Activated effector memory CD4-positive, alpha-beta T cell treated with Interleukin-2 at 50 U/mL for 16 hours (primary cell): ENCODE measurements around the gene TTLL9.

Experiments used
- DNase-seq: peaks from one replicate; pipeline ENCODE4 v3.0.0-alpha.2; 2020

Gene TTLL9

GRCh38 chr20:31837896-31838397, 32.5 kb upstream of the TTLL9 start:
- no peak for DNase-seq

DNA sequence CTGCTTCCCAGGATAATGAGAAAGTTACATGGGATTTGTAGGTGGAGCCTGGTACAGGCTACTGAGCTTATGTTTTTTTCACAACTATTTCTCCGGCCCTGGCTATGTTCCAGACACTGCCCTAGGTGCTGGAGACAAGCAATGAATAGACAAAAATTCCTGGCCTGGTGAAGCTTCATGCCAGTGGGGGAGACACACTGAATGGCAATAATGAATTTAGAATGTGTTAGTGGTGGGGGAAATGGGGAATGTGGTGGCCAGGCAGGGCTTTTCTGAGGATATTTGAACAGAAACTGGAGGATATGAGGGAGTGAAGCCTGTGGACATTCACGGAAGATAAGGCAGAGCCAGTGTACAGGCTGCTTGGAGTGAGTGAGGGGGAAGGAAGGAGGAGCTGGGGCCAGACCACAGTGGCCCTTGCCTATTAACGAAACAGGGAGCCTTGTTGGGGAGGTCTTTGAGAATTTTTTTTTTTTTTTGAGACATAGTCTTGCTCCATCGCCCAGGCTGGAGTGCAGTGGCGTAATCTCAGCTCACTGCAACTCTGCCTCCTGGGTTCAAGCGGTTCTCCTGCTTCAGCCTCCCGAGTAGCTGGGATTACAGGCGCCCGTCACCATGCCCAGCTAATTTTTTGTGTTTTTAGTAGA, 31.7 kb upstream of the TTLL9 start:
- no peak for DNase-seq

DNA sequence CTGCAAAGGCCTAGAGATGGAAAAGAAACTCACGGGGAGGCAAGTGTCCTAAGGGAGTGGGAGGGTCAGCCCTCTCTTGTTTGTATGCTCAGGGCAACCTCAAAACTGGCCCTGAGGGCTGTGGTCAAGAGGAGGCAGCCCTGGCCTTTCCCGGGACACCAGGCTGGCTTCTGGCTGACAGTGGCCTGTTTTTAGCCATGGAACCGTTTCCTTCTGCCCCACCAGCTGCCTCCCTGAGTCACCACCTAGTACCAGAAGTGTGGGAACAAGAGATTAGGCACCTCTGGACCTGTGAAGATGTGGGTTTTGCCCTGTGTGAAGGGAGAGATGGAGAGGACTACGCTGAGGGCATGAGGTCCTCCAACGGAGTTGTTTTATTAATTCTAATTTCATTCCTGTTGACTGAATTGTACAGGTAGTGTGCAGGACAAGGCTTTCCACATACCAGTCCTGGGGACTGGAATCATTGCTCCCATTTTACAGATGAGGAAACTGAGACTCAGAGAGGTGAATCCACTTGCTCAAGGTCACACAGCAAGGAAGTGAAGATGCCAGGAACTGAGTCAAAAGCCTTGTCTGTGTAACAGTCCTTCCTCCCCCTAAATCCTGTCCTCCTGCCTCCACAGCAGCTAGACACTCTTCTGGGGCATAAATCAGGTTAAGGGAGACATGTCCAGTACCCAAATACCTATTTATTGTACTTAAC, 30.5 kb upstream of the TTLL9 start:
- no peak for DNase-seq

- no peak for DNase-seq
Measured at GRCh38 chr20:31840906-31841816, 29.3 kb upstream of the TTLL9 start.

DNA sequence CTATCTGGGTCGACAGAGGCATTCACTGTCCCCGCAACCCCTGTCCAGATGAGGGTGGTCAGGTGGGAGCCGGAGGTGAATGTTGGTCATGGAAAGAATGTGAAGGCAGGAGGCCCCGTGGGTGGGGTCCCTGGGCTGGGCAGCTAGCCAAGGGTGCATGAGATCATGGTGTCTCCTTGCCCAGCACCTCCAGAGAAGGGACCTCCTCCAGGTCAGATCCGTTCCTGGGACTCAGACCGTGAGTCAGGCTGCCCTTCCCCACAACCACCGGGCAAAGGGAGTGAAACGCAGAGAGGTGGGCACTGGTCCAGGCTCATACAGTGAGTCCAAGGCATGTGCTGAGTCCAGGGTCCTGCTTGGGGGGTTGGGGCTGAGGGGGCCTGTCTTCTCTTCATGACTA, 28.5 kb upstream of the TTLL9 start:
- no peak for DNase-seq

GRCh38 chr20:31842471-31843157, 27.8 kb upstream of the TTLL9 start:
- DNase-seq, result no peak

- no peak for DNase-seq
Measured at GRCh38 chr20:31843288-31843687, 27.1 kb upstream of the TTLL9 start.

GRCh38 chr20:31843881-31844280, 26.6 kb upstream of the TTLL9 start:
- DNase-seq, result no peak

DNA sequence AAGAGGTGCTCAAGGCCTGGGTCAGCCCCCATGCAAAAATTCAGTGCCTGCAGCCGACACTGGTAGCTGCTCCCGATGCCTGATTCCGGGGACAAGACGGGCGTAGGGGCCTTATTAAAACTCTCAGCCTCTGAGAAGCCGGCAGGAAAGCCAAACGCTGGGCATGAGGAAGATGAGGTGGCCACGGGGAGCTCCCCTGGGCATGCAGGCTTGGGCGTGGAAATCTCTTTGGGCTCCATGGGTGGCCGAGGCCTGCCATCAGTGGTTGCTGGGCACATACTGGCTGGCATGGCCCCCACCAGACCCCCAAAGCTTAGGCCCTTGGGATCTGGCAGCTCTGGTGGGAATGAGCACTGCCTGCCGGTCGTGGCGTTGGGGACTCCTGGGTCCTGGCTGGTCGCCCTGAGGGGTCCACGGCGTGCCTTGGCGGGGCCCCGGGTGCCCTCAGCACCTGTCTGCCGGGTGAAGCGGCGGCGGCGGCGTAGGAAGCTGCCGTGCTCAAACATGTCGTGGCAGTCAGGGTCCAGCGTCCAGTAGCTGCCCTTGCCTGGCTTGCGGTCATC, 25.6 kb upstream of the TTLL9 start:
- no peak for DNase-seq

GRCh38 chr20:31845300-31845863, 25.1 kb upstream of the TTLL9 start, which contains the start of gene FOXS1:
Gene FOXS1 (minus strand): TSS chr20:31845604. CDS start chr20:31845542, 62 bp downstream.
- no peak for DNase-seq

- no peak for DNase-seq
Measured at GRCh38 chr20:31846793-31847138, 23.7 kb upstream of the TTLL9 start.

- DNase-seq, result no peak
Measured at GRCh38 chr20:31848088-31848999, 22.1 kb upstream of the TTLL9 start.

GRCh38 chr20:31849306-31849930, 21.0 kb upstream of the TTLL9 start:
- no peak for DNase-seq

- DNase-seq, result no peak
Measured at GRCh38 chr20:31851240-31851955, 19.0 kb upstream of the TTLL9 start.

- no peak for DNase-seq
Measured at GRCh38 chr20:31853481-31853880, 17.0 kb upstream of the TTLL9 start.

- no peak for DNase-seq
Measured at GRCh38 chr20:31856516-31856915, 13.9 kb upstream of the TTLL9 start.

- no peak for DNase-seq
Measured at GRCh38 chr20:31857861-31858759, 12.3 kb upstream of the TTLL9 start.

GRCh38 chr20:31858760-31859083, 11.7 kb upstream of the TTLL9 start:
- DNase-seq, result no peak
